HEK293 (cell line): ENCODE data around the gene WIPF3.

Experiments
- CTCF ChIA-PET: fragments of 350-600 bp; formaldehyde crosslinking; extraction: SDS; loops from one replicate; lab custom pipeline; 2021; ENCODE audit warnings: antibody characterized with exemption; lab: Yijun Ruan, JAX
- POLR2A ChIA-PET: fragments of 300-600 bp; formaldehyde crosslinking; extraction: SDS; loops from one replicate; lab custom pipeline; 2020; ENCODE audit warnings: antibody characterized with exemption, inconsistent platforms; lab: Yijun Ruan, JAX
- H3K27ac ChIP-seq: fragments of 200-500 bp; sonication (Bioruptor generic); 2 replicates; pipeline ENCODE4 v1.5.1; 2014; ENCODE audit warnings: low read depth, low read length, control low read depth, inconsistent platforms; ENCODE audit errors: extremely low read depth
- H3K36me3 ChIP-seq, 2 experiments: fragments of 200-500 bp in 1 of 2; sonication (Bioruptor generic) in 1 of 2; 1 replicate in 1 of 2; 2 replicates in 1 of 2; pipeline ENCODE4 v1.5.1; 2014 to 2017; ENCODE audit warnings: inconsistent platforms in 2 of 2, low read length in 2 of 2; ENCODE audit not compliant: control insufficient read depth in 2 of 2, insufficient read depth in 1 of 2
- H3K4me1 ChIP-seq: fragments of 200-500 bp; sonication (Bioruptor generic); 2 replicates; pipeline ENCODE4 v1.5.1; 2014; ENCODE audit warnings: mild to moderate bottlenecking, low read length, inconsistent platforms; ENCODE audit not compliant: control insufficient read depth, insufficient read depth
- H3K4me3 ChIP-seq: 2 replicates; pipeline ENCODE4 v1.5.1; 2011; ENCODE audit warnings: low read depth, mild to moderate bottlenecking, control low read depth, low read length, moderate library complexity
- H3K9me3 ChIP-seq: fragments of 200-500 bp; sonication (Bioruptor generic); 2 replicates; pipeline ENCODE4 v1.5.1; 2014; ENCODE audit warnings: low read depth, low read length, inconsistent platforms; ENCODE audit not compliant: control insufficient read depth, insufficient read depth
- HOXA7 ChIP-seq: sonication (generic); formaldehyde crosslinking; IDR thresholded peaks from 2 replicates; pipeline ENCODE4 v1.8.1; 2022; ENCODE audit warnings: missing genetic modification reagents, borderline replicate concordance
- HOXD13 ChIP-seq: sonication (generic); formaldehyde crosslinking; IDR thresholded peaks from 2 replicates; pipeline ENCODE4 v1.8.0; 2022; ENCODE audit warnings: missing genetic modification reagents, borderline replicate concordance
- KLF9 ChIP-seq: fragments of 450-650 bp; formaldehyde crosslinking; IDR thresholded peaks from 2 replicates; pipeline ENCODE4 v1.5.1; 2016; ENCODE audit warnings: missing biosample characterization, missing genetic modification characterization, low read depth
- OSR2 ChIP-seq: fragments of 450-650 bp; formaldehyde crosslinking; IDR thresholded peaks from 2 replicates; pipeline ENCODE4 v1.5.1; 2016; ENCODE audit warnings: missing biosample characterization, missing genetic modification characterization
- SCRT1 ChIP-seq: fragments of 450-650 bp; formaldehyde crosslinking; IDR thresholded peaks from 2 replicates; pipeline ENCODE4 v1.5.1; 2016; ENCODE audit warnings: missing biosample characterization, missing genetic modification characterization, borderline replicate concordance
- TRIM28 ChIP-seq: IDR thresholded peaks from 2 replicates; pipeline ENCODE4 v1.6.1; 2011; ENCODE audit warnings: low read length, control low read depth, borderline replicate concordance
- ZBTB20 ChIP-seq: fragments of 450-650 bp; formaldehyde crosslinking; IDR thresholded peaks from 2 replicates; pipeline ENCODE4 v1.5.1; 2016; ENCODE audit warnings: missing biosample characterization, missing genetic modification characterization
- ZNF211 ChIP-seq: fragments of 450-650 bp; formaldehyde crosslinking; IDR thresholded peaks from 2 replicates; pipeline ENCODE4 v1.5.1; 2016; ENCODE audit warnings: low read depth, missing biosample characterization, missing genetic modification characterization
- ZNF341 ChIP-seq: fragments of 450-650 bp; formaldehyde crosslinking; IDR thresholded peaks from 2 replicates; pipeline ENCODE4; 2016; ENCODE audit warnings: low read depth, missing biosample characterization, missing genetic modification characterization
- ZNF501 ChIP-seq: fragments of 450-650 bp; formaldehyde crosslinking; IDR thresholded peaks from 2 replicates; pipeline ENCODE4 v1.5.1; 2016; ENCODE audit warnings: missing biosample characterization, missing genetic modification characterization
- ZNF510 ChIP-seq: fragments of 450-650 bp; formaldehyde crosslinking; IDR thresholded peaks from 2 replicates; pipeline ENCODE4 v1.5.1; 2018; ENCODE audit warnings: mild to moderate bottlenecking, missing genetic modification characterization, missing biosample characterization; ENCODE audit not compliant: insufficient replicate concordance
- ZNF544 ChIP-seq: fragments of 450-650 bp; formaldehyde crosslinking; IDR thresholded peaks from 2 replicates; pipeline ENCODE4 v1.5.0; 2017; ENCODE audit warnings: missing biosample characterization, missing genetic modification characterization
- ZNF658 ChIP-seq: fragments of 450-650 bp; formaldehyde crosslinking; IDR thresholded peaks from 2 replicates; pipeline ENCODE4; 2016; ENCODE audit warnings: missing biosample characterization, missing genetic modification characterization
- ZNF660 ChIP-seq: fragments of 450-650 bp; IDR thresholded peaks from 2 replicates; pipeline ENCODE4 v1.5.1; 2018; ENCODE audit warnings: missing biosample characterization, mild to moderate bottlenecking, missing genetic modification characterization
- ZNF707 ChIP-seq: fragments of 450-650 bp; formaldehyde crosslinking; IDR thresholded peaks from 2 replicates; pipeline ENCODE4 v1.5.1; 2016; ENCODE audit warnings: missing biosample characterization, missing genetic modification characterization
- ZSCAN30 ChIP-seq: fragments of 450-650 bp; IDR thresholded peaks from 2 replicates; pipeline ENCODE4 v1.5.1; 2018; ENCODE audit warnings: missing biosample characterization, mild to moderate bottlenecking, missing genetic modification characterization, moderate library complexity
- TF ChIP-seq, protein P1 (sequence below): fragments of 450-650 bp; formaldehyde crosslinking; IDR thresholded peaks from 2 replicates; pipeline ENCODE4 v1.5.1; 2016; ENCODE audit warnings: missing biosample characterization, missing genetic modification characterization, borderline replicate concordance
- TF ChIP-seq, protein P2 (sequence below): fragments of 450-650 bp; formaldehyde crosslinking; IDR thresholded peaks from 2 replicates; pipeline ENCODE4 v1.5.1; 2017; ENCODE audit warnings: missing biosample characterization, missing genetic modification characterization
- TF ChIP-seq, protein P3 (sequence below): fragments of 450-650 bp; formaldehyde crosslinking; IDR thresholded peaks from 2 replicates; pipeline ENCODE4 v1.5.1; 2016; ENCODE audit warnings: missing biosample characterization, missing genetic modification characterization

WIPF3 gene

DNA sequence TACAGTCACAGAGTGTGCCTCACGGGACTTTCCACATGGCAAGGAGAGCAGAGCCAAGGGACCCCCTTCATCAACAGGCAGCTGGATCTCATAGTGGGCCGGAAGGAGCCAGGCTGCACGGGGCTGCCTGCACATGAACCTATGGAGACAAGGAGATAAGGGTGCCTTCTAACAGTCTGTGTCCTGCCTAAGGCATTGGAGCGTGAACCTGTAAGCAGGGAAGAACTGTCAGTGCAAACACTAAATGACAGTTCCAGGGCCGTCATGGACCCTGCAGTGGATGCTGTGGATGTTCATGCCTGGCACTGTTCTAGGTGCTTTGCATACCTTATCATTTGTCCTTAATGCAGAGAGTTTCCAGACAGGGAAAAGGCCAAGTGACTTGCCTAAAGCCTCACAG lies 85.9 kb downstream of the WIPF3 start:
- ChIA-PET POLR2A (no interaction called here), CTCF (interaction anchor here (1.0 kb wide), 1 partner anchor 182 kb away, joined by 3 read pairs; no protein-coding TSS in a partner anchor)
- Histone ChIP-seq H3K9me3 (no peaks in the 10 kb centered on the region; the same call in 1 of the 2 replicates), H3K27ac (no peak overlapping the region), H3K36me3 (no peaks in the 10 kb centered on the region), H3K4me3 (no peak overlapping the region), H3K4me1 (peaks cover 5% of the 10 kb centered on the region; the same call in 1 of the 2 replicates)
- TF ChIP-seq ZNF211 (tag by site-specific recombination) (no peak), HOXD13 (CRISPR knock-in tag) (no peak), ZNF501 (tag by site-specific recombination) (no peak), TRIM28 (no peak), ZSCAN30 (tag by site-specific recombination) (no peak)

DNA sequence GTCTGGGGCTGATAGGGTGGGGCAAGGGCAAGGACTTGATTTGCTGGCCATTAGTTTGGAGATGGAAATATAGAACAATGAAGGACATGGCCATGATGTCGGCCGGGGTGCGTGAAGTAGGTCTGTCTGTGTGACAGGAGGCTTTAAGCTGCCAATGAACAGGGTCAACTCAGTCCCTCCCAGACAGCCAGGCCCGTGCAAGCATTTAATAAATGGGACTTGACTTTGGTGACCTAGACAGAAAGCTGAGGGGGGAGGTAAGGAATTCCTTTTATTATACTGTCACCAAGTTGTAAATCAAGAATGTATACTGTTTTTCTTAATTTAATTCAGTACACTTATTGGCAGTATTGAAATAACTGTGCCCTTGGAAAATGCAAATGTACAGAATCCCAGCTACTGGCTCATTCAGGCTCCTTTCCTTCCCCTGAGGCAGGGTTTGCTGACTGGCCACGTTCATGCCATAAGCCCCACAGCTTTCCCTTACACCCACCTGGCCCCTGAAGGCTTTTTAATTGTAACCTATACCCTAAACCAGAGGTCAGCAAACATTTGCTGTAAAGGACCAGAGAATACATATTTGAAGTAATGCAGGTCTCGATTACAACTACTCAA lies 87.2 kb downstream of the WIPF3 start:
- peaks cover 5% of the 10 kb centered on the region; the same call in 1 of the 2 replicates for H3K4me1 ChIP-seq
- H3K27ac ChIP-seq = no peak overlapping the region
- H3K9me3 ChIP-seq = no peaks in the 10 kb centered on the region; the same call in 1 of the 2 replicates
- H3K36me3 ChIP-seq = no peaks in the 10 kb centered on the region
- TF ChIP-seq ZNF658 (no peak), ZNF544 (tag by site-specific recombination) (no peak), ZNF510 (tag by site-specific recombination) (no peak)
- TF ChIP-seq, protein P1, sequence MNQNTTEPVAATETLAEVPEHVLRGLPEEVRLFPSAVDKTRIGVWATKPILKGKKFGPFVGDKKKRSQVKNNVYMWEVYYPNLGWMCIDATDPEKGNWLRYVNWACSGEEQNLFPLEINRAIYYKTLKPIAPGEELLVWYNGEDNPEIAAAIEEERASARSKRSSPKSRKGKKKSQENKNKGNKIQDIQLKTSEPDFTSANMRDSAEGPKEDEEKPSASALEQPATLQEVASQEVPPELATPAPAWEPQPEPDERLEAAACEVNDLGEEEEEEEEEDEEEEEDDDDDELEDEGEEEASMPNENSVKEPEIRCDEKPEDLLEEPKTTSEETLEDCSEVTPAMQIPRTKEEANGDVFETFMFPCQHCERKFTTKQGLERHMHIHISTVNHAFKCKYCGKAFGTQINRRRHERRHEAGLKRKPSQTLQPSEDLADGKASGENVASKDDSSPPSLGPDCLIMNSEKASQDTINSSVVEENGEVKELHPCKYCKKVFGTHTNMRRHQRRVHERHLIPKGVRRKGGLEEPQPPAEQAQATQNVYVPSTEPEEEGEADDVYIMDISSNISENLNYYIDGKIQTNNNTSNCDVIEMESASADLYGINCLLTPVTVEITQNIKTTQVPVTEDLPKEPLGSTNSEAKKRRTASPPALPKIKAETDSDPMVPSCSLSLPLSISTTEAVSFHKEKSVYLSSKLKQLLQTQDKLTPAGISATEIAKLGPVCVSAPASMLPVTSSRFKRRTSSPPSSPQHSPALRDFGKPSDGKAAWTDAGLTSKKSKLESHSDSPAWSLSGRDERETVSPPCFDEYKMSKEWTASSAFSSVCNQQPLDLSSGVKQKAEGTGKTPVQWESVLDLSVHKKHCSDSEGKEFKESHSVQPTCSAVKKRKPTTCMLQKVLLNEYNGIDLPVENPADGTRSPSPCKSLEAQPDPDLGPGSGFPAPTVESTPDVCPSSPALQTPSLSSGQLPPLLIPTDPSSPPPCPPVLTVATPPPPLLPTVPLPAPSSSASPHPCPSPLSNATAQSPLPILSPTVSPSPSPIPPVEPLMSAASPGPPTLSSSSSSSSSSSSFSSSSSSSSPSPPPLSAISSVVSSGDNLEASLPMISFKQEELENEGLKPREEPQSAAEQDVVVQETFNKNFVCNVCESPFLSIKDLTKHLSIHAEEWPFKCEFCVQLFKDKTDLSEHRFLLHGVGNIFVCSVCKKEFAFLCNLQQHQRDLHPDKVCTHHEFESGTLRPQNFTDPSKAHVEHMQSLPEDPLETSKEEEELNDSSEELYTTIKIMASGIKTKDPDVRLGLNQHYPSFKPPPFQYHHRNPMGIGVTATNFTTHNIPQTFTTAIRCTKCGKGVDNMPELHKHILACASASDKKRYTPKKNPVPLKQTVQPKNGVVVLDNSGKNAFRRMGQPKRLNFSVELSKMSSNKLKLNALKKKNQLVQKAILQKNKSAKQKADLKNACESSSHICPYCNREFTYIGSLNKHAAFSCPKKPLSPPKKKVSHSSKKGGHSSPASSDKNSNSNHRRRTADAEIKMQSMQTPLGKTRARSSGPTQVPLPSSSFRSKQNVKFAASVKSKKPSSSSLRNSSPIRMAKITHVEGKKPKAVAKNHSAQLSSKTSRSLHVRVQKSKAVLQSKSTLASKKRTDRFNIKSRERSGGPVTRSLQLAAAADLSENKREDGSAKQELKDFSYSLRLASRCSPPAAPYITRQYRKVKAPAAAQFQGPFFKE (tag by site-specific recombination) = no peak
- TF ChIP-seq, protein P2, sequence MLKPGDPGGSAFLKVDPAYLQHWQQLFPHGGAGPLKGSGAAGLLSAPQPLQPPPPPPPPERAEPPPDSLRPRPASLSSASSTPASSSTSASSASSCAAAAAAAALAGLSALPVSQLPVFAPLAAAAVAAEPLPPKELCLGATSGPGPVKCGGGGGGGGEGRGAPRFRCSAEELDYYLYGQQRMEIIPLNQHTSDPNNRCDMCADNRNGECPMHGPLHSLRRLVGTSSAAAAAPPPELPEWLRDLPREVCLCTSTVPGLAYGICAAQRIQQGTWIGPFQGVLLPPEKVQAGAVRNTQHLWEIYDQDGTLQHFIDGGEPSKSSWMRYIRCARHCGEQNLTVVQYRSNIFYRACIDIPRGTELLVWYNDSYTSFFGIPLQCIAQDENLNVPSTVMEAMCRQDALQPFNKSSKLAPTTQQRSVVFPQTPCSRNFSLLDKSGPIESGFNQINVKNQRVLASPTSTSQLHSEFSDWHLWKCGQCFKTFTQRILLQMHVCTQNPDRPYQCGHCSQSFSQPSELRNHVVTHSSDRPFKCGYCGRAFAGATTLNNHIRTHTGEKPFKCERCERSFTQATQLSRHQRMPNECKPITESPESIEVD (tag by site-specific recombination) = peak; percentile 41; the same call in 1 of the 2 replicates
- ChIA-PET POLR2A (no interaction called here), CTCF (interaction anchor here (1.5 kb wide), 1 partner anchor 28 kb away, joined by 7 read pairs; no protein-coding TSS in a partner anchor)
- no peak overlapping the region for H3K4me3 ChIP-seq

DNA sequence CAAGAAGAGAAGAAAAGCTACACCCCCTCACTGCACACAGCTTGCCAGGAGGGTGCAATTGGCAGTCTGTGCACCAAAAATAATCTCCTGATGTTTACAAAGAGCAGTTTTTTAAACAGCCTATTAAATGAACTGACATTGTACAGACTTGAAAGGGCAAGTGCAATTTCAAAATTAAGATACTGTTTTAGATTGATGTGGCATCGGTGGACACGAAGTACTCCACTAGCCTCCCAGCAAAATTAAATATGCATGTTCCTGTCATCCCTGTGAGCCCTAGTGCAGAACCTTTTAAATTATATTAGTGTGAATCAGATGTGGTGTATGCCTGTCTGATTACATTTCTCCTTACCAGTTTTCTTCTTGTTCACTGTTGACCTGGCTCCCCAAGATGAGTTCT lies 87.9 kb downstream of the WIPF3 start:
- POLR2A ChIA-PET = no interaction called here
- no peak for TF ChIP-seq HOXA7
- no peak for TF ChIP-seq SCRT1 (tag by site-specific recombination)
- TF ChIP-seq ZNF660 (tag by site-specific recombination) = no peak
- TF ChIP-seq ZBTB20 (tag by site-specific recombination) = 0 out of 2 replicates have a peak, but pooled peaks have one; percentile 16
- no peak for TF ChIP-seq OSR2
- TF ChIP-seq ZNF341 (tag by site-specific recombination) = no peak
- TF ChIP-seq ZNF707 (tag by site-specific recombination) = no peak
- TF ChIP-seq KLF9 (tag by site-specific recombination) = no peak
- TF ChIP-seq, protein P3, sequence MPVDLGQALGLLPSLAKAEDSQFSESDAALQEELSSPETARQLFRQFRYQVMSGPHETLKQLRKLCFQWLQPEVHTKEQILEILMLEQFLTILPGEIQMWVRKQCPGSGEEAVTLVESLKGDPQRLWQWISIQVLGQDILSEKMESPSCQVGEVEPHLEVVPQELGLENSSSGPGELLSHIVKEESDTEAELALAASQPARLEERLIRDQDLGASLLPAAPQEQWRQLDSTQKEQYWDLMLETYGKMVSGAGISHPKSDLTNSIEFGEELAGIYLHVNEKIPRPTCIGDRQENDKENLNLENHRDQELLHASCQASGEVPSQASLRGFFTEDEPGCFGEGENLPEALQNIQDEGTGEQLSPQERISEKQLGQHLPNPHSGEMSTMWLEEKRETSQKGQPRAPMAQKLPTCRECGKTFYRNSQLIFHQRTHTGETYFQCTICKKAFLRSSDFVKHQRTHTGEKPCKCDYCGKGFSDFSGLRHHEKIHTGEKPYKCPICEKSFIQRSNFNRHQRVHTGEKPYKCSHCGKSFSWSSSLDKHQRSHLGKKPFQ = no peak
- H3K36me3 ChIP-seq = no peaks in the 10 kb centered on the region
- H3K9me3 ChIP-seq = no peaks in the 10 kb centered on the region; the same call in 1 of the 2 replicates
- H3K4me3 ChIP-seq = no peak overlapping the region
- H3K4me1 ChIP-seq = peaks cover 5% of the 10 kb centered on the region; the same call in 1 of the 2 replicates
- CTCF ChIA-PET = interaction anchor here (1.5 kb wide), 1 partner anchor 27 kb away, joined by 7 read pairs; no protein-coding TSS in a partner anchor
- H3K27ac ChIP-seq = no peak overlapping the region
